GM23338 (cell line): Measurements from ENCODE around the gene FGF19.

Source experiments
- CREB1 ChIP-seq: fragments of 250-450 bp; sonication (Bioruptor Pico); IDR thresholded peaks from 2 replicates; pipeline ENCODE4 v1.5.0; 2020; ENCODE audit warnings: low read depth, mild to moderate bottlenecking, moderate library complexity
- EZH2 ChIP-seq: fragments of 200-600 bp; sonication (generic); IDR thresholded peaks from one replicate; pipeline ENCODE4 v1.8.0; 2017; ENCODE audit warnings: antibody characterized with exemption, mild to moderate bottlenecking, low read depth; ENCODE audit not compliant: unreplicated experiment
- NANOG ChIP-seq: IDR thresholded peaks from 2 replicates; pipeline ENCODE4 v1.6.1; 2016; ENCODE audit warnings: antibody characterized with exemption, borderline replicate concordance
- POLR2AphosphoS5 ChIP-seq: IDR thresholded peaks from 2 replicates; pipeline ENCODE4 v1.6.1; 2016; ENCODE audit warnings: antibody characterized with exemption, low read depth
- ZNF331 ChIP-seq: fragments of 250-450 bp; sonication (Bioruptor Pico); IDR thresholded peaks from 2 replicates; pipeline ENCODE4 v1.5.0; 2020; ENCODE audit warnings: low read depth, mild to moderate bottlenecking, moderate library complexity
- TF ChIP-seq, protein P1 (sequence below), 2 experiments: fragments of 200-600 bp in 1 of 2; sonication (generic) in 1 of 2; conservative IDR thresholded peaks; 2 replicates each; pipeline versions ENCODE4 v1.5.1 to v1.6.1; 2016 to 2017; ENCODE audit warnings: antibody characterized with exemption in 2 of 2, low read depth in 2 of 2, mild to moderate bottlenecking in 2 of 2, moderate library complexity in 1 of 2
- TF ChIP-seq, protein P2 (sequence below): IDR thresholded peaks from one replicate; pipeline ENCODE4 v1.6.1; 2018; ENCODE audit warnings: antibody characterized with exemption; ENCODE audit not compliant: unreplicated experiment

DNA sequence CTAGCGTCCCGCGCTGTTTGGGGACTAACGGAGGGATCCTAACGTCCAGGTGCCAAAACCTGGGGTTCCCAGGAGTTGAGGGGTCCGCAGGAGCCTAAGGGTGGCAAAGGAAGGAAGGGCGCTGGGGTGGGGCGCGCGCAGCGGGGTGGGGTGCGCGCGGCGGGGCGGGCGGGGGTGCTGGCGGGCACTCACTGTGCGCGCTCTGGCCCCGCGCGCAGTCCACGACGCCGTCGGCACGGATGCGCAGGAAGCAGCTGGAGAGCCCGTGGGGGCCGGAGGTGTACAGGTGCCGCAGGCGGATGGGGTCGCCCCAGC lies 412 bp downstream of the FGF19 start:
- TF ChIP-seq EZH2 = no peak
- TF ChIP-seq, protein P1, sequence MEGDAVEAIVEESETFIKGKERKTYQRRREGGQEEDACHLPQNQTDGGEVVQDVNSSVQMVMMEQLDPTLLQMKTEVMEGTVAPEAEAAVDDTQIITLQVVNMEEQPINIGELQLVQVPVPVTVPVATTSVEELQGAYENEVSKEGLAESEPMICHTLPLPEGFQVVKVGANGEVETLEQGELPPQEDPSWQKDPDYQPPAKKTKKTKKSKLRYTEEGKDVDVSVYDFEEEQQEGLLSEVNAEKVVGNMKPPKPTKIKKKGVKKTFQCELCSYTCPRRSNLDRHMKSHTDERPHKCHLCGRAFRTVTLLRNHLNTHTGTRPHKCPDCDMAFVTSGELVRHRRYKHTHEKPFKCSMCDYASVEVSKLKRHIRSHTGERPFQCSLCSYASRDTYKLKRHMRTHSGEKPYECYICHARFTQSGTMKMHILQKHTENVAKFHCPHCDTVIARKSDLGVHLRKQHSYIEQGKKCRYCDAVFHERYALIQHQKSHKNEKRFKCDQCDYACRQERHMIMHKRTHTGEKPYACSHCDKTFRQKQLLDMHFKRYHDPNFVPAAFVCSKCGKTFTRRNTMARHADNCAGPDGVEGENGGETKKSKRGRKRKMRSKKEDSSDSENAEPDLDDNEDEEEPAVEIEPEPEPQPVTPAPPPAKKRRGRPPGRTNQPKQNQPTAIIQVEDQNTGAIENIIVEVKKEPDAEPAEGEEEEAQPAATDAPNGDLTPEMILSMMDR (conservative IDR thresholded peaks at IDR 0.05; ENCODE audit: low read depth in 2 of 2) = no peak
- no peak; the same call in 1 of the 2 replicates for TF ChIP-seq POLR2AphosphoS5
- TF ChIP-seq, protein P2, sequence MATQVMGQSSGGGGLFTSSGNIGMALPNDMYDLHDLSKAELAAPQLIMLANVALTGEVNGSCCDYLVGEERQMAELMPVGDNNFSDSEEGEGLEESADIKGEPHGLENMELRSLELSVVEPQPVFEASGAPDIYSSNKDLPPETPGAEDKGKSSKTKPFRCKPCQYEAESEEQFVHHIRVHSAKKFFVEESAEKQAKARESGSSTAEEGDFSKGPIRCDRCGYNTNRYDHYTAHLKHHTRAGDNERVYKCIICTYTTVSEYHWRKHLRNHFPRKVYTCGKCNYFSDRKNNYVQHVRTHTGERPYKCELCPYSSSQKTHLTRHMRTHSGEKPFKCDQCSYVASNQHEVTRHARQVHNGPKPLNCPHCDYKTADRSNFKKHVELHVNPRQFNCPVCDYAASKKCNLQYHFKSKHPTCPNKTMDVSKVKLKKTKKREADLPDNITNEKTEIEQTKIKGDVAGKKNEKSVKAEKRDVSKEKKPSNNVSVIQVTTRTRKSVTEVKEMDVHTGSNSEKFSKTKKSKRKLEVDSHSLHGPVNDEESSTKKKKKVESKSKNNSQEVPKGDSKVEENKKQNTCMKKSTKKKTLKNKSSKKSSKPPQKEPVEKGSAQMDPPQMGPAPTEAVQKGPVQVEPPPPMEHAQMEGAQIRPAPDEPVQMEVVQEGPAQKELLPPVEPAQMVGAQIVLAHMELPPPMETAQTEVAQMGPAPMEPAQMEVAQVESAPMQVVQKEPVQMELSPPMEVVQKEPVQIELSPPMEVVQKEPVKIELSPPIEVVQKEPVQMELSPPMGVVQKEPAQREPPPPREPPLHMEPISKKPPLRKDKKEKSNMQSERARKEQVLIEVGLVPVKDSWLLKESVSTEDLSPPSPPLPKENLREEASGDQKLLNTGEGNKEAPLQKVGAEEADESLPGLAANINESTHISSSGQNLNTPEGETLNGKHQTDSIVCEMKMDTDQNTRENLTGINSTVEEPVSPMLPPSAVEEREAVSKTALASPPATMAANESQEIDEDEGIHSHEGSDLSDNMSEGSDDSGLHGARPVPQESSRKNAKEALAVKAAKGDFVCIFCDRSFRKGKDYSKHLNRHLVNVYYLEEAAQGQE = no peak
- TF ChIP-seq ZNF331 (CRISPR knock-in tag) = no peak
- TF ChIP-seq CREB1 (CRISPR knock-in tag) = no peak
- no peak for TF ChIP-seq NANOG
